GM10248 (cell line): ENCODE results near the gene ZNF443.
"Not testable (repeated sequence)": the region's sequence is repeated elsewhere in the genome, so short reads cannot be mapped to it uniquely, and the experiment has no call there.

Experiments
- CTCF ChIA-PET: fragments of 300-600 bp; sonication (Branson Sonifier 250); formaldehyde crosslinking; extraction: SDS; loops from one replicate; lab custom pipeline; 2021; ENCODE audit warnings: antibody characterized with exemption; lab: Yijun Ruan, JAX
- POLR2A ChIA-PET: fragments of 350-650 bp; sonication (Branson Sonifier 250); formaldehyde crosslinking; extraction: SDS; loops from one replicate; lab custom pipeline; 2020; ENCODE audit warnings: antibody characterized with exemption; lab: Yijun Ruan, JAX
- DNase-seq: peaks from one replicate; pipeline ENCODE4 v3.0.0; 2012; ENCODE audit errors: extremely low spot score
- CTCF ChIP-seq: IDR thresholded peaks from 2 replicates; pipeline ENCODE4 v1.5.1; 2012; ENCODE audit warnings: mild to moderate bottlenecking, low read depth; ENCODE audit errors: extremely low read depth, missing control alignments, control extremely low read depth

Gene ZNF443

GRCh38 chr19:12482509-12482886 lies 41.7 kb upstream of the ZNF443 start:
- CTCF ChIA-PET = interaction anchor here (0.7 to 1.5 kb wide), 5 partner anchors 13 to 685 kb away, joined by 3 to 6 read pairs (median 4); partner anchors contain the start of gene ZNF491
- POLR2A ChIA-PET = no interaction called here
- DNase-seq = no peak
- no peak for TF ChIP-seq CTCF

GRCh38 chr19:12481781-12482508 lies 41.1 kb upstream of the ZNF443 start:
- CTCF ChIA-PET = interaction anchor here (1.1 to 1.5 kb wide), 4 partner anchors 13 to 558 kb away, joined by 3 to 6 read pairs (median 4); no protein-coding TSS in a partner anchor
- TF ChIP-seq CTCF = no peak
- DNase-seq = no peak
- POLR2A ChIA-PET = no interaction called here

GRCh38 chr19:12478234-12478941 lies 37.6 kb upstream of the ZNF443 start:
- ChIA-PET CTCF (interaction anchor here (1.3 kb wide), 1 partner anchor 17 kb away, joined by 3 read pairs; no protein-coding TSS in a partner anchor), POLR2A (no interaction called here)
- DNase-seq = no peak
- no peak for TF ChIP-seq CTCF

- CTCF ChIA-PET, DNase-seq, POLR2A ChIA-PET: not testable (repeated sequence)
These were observed 26.8 kb upstream of the ZNF443 start for GRCh38 chr19:12467651-12468050.

GRCh38 chr19:12465211-12465610 lies 24.4 kb upstream of the ZNF443 start:
- TF ChIP-seq CTCF = no peak
- no peak for DNase-seq
- POLR2A ChIA-PET = no interaction called here
- CTCF ChIA-PET = no interaction called here

GRCh38 chr19:12464769-12465168 lies 23.9 kb upstream of the ZNF443 start:
- ChIA-PET CTCF (no interaction called here), POLR2A (no interaction called here)
- TF ChIP-seq CTCF = no peak
- no peak for DNase-seq

- POLR2A ChIA-PET, DNase-seq, CTCF ChIA-PET: not testable (repeated sequence)
These were observed 23.3 kb upstream of the ZNF443 start for GRCh38 chr19:12464139-12464538.
